HFF-Myc (cell line): ENCODE results near the gene NELFB.

ENCODE experiments used
- DNase-seq: peaks from one replicate; pipeline ENCODE4 v3.0.0-alpha.2; 2011; ENCODE audit warnings: low read depth; ENCODE audit errors: extremely low read depth
- H3K4me3 ChIP-seq: replicated peaks from 2 replicates; pipeline ENCODE4 v1.5.1; 2011; ENCODE audit warnings: low read depth, mild to moderate bottlenecking, control low read depth, low read length
- TF ChIP-seq, protein P1 (sequence below): IDR thresholded peaks from 2 replicates; pipeline ENCODE4 v1.5.1; 2012; ENCODE audit warnings: mild to moderate bottlenecking, low read depth, low read length, control low read depth; ENCODE audit errors: missing control alignments

The NELFB gene

DNA sequence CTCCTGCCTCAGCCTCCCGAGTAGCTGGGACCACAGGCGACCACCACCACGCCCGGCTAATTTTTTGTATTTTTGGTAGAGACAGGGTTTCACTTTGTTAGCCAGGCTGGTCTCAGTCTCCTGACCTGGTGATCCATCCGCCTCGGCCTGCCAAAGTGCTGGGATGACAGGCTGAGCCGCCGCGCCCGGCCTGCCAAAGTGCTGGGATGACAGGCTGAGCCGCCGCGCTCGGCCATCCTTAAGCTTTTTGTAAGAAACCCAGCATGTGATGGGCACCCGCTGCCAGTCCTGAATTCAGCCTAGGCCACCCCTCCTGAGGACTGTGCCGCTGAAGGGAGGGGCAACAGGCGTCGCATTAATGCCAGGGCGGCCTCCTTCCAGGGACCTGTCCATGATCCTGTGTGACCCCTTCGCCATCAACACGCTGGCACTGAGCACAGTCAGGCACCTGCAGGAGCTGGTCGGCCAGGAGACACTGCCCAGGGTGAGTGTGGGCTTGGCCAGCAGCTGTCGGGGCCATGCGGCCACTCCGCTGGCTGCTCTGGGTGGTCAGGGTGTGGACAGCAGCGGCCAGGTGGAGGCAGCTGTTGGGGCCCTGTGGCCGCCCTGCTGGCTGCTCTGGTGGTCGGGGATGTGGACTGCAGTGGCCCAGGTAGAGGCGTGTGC lies 10.5 kb downstream of the NELFB start:
- DNase-seq, result no peak
- TF ChIP-seq, protein P1, sequence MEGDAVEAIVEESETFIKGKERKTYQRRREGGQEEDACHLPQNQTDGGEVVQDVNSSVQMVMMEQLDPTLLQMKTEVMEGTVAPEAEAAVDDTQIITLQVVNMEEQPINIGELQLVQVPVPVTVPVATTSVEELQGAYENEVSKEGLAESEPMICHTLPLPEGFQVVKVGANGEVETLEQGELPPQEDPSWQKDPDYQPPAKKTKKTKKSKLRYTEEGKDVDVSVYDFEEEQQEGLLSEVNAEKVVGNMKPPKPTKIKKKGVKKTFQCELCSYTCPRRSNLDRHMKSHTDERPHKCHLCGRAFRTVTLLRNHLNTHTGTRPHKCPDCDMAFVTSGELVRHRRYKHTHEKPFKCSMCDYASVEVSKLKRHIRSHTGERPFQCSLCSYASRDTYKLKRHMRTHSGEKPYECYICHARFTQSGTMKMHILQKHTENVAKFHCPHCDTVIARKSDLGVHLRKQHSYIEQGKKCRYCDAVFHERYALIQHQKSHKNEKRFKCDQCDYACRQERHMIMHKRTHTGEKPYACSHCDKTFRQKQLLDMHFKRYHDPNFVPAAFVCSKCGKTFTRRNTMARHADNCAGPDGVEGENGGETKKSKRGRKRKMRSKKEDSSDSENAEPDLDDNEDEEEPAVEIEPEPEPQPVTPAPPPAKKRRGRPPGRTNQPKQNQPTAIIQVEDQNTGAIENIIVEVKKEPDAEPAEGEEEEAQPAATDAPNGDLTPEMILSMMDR, result no peak
- H3K4me3 ChIP-seq, result no peak overlapping the region

DNA sequence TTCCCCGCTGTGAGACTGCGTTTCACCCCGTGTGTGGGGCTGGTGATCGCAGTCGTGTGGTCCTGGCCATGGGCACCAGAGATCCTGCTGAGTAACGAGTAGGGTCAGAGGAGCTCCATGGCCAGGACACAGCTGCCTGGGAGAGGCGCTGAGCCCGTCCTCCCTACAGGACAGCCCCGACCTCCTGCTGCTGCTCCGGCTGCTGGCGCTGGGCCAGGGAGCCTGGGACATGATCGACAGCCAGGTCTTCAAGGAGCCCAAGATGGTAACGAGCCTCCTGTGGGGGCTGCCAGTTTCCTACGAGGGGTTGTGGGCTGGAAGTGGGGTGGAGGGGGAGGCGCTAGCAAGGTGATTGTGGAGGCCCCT lies 11.0 kb downstream of the NELFB start:
- no peak for DNase-seq
- H3K4me3 ChIP-seq, result no peak overlapping the region
- TF ChIP-seq, protein P1, result no peak

DNA sequence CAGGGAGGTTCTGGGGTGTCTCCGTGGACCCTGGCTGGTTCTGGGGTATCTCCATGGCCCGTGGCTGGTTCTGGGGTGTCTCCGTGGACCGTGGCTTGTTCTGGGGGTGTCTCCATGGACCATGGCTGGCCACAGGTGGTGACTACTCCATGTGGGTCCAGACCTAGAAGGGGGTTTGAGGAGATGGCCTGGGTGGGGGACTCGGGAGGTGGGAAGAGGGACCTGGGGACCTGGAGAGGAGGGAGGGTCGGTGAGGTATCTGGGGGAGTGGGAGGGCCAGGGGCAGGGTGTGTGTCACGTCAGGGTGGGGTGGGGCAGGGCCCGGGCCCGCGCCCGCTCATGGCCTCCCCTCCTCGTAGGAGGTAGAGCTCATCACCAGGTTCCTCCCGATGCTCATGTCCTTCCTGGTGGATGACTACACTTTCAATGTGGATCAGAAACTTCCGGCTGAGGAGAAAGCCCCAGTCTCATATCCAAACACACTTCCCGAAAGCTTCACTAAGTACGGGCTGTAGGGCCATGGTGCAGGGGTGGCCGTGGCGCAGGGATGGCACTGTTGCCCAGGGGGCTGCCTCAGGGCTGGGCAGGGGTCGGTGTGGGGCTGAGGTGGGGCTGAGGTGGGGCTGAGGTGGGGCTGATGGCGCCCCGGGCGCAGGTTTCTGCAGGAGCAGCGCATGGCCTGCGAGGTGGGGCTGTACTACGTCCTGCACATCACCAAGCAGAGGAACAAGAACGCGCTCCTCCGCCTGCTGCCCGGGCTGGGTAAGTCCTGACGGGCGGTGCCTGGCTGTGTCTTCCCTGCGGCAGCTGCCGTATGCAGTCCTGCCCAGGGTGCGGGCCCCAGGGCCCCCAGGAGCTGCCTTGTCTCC lies 11.7 kb downstream of the NELFB start:
- TF ChIP-seq, protein P1, result no peak
- DNase-seq, result no peak
- no peak overlapping the region for H3K4me3 ChIP-seq

DNA sequence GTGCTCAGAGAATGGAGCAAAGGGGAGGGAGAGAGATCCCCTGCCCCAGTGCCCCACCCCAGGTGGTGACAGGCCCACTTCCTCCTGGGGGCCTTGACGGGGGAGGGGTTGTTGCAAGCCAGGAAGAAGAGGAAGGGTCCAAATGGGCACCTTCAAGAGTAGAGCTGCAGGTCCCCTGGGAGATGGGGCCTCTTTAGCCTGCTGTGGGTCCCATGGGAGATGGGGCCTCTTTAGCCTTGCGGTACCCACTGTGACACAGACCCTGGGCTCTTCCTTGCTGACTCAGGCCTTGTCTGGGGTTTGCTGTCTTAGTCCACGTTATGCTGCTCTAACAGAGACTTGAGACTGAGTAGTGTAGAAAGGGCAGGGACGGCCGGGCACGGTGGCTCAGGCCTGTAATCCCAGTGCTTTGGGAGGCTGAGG lies 12.8 kb downstream of the NELFB start:
- H3K4me3 ChIP-seq, result no peak overlapping the region
- no peak for DNase-seq
- TF ChIP-seq, protein P1, result no peak

DNA sequence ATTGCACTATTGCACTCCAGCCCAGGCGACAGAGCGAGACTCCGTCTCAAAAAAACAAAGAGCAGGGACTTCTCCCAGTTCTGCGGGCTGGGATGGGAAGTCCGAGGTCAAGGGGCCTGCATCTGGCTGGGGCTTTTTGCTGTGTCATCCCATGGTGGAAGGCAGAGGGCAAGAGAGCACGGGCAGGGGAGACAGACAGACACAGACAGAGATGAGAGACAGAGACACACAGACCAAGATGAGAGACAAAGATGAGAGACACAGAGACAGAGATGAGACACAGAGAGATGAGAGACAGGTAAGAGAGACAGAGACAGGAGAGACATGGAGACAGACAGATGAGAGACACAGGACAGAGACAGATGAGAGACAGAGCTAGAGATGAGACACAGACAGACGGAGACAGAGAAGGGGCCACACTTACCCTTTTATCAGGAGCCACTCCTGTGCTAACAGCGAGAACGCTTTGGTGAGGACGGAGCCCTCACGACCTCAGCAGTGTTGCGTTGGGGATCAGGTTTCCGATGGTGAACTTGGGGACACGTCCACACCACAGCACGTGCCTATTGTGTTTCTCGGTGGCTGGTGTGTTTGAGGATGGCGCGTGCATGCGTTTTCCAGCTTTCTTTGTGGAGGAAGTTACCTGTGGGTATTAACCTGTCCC lies 13.5 kb downstream of the NELFB start:
- H3K4me3 ChIP-seq, result no peak overlapping the region
- DNase-seq, result no peak
- TF ChIP-seq, protein P1, result no peak

DNA sequence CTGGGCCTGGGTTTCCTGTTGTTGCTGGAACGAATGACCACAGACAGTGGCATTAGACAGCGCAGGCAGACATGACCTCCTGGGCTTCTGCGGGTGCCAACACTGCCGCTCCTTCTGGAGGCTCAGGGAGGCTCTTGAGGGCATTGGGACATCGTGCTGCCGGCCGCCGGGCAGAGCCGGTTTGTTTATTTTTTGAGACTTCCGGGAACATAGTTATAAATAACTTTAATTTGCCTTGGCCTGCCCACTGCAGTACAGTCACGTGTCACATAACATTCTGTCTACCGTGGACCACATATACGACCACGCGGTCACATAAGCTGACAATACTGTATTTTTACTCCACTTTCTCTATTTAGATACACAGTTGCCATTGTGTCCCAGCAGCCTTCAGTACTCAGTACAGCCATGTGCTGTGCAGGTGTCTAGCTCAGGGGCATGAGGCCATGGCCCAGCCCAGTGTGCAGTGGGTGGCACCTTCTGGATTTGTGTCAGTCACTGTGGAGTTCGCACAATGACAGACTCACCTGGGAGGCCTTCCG lies 14.2 kb downstream of the NELFB start:
- peak; percentile 52 for DNase-seq
- no peak overlapping the region for H3K4me3 ChIP-seq

More for the DNA sequence above, 14.2 kb downstream of the NELFB start:
- TF ChIP-seq, protein P1, result no peak
